Ureter (tissue), 1 donor: ENCODE measurements around the gene DICER1. TPM values are rescaled to one million over a fixed set of nuclear protein-coding genes. Genes with fewer than 3 reads are reported as not detected.
"Not testable (repeated sequence)": the region's sequence is repeated elsewhere in the genome, so short reads cannot be mapped to it uniquely, and the experiment has no call there.

ENCODE experiments used
- DNase-seq: peaks from one replicate; pipeline ENCODE4 v3.0.0-alpha.2; 2020; ENCODE audit warnings: low spot score
- total RNA-seq: library from RNA; stranded (reverse); gene quantifications from one replicate; pipeline ENCODE4 v1.2.4, GENCODE V29; 2023
- donor health status: DM: yes; HTN: yes; CAD: no.

The DICER1 gene
- total RNA-seq, 1 donor from 2014 or later = 109 TPM

DNA sequence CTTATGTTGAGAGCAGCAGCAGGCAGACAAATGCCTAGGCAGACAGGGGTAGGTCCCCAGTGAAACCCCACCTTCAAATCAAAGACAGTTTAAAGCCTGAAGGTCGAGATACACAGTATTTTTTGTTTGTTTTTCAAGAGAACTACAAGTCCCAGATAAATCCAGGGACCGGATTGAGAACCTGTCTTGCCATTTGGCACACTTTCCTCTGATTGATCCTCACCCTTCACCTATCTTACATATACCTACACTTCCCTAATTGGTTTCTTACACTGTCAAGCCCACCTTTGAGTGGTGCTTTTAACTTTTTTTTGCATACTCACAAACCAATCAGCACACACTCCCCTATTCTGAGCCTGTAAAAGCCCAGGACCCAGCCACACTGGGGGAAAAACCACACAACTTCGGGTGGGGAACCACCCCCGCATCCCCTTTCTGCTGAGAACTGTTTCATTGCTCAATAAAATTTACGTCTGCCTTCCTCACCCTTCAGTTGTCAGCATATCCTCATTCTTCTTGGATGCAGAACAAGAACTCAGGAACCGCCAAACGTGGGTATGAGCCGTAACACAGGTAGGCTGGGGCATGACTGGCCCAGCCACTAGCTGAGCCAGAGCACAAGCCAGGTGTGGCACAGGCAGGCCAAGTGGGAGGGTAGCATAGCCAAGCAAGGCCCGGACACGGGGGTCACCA is 11.1 kb downstream of the DICER1 start:
- DNase-seq = peak; percentile 62

DNA sequence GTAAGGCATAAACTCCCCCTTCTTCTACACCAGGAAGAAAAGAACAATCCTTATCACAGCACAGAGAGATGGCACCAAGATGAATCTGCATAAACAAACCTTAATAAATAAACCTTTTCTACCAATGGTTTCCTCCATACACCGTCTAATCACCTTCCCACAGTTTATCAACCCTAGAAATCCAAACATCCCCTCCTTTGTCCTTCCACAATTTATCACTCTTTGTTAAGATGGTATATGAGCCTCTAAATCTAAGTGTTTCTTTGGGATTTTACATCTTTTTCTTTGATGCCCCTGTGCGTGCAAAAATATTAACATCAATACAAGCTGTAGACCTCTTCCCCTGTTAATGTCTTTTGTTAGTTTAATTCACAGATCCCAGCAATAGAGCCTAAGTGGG is 12.5 kb downstream of the DICER1 start:
- no peak for DNase-seq

DNA sequence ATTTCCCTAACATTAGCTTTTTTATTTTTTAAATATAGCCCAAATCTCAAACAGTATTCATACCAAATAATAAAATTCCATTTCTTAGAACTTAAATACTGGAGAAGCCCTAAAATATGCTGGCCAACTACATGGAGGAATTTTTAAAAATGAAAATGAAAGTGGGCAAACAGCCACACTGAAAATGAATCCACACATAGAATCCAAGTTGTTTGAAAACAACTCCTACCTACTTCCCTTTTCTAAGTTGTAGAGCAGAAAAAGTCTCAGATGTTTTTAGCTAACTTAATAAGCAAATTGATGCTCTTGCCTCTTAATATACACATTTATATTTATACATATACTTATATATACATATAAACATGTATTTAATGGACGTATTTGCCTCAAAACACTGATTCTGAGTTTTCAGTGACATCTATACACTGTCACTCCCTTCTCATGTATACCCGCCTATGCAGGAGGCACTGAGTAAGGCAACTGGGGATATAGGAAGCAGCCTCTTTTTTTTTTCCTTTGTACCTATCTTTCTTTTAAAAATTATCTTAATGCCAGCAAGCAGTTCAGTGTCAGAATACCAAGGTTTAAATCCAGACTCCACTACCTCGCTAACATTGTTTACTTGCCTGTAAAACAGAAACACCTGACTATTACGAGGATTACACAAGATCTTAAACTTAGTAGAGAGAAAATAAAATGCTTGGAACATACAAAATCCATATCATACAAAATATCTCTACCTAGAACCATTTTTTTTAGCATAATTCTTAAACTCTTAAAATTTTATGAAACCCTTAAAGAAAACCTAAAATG is 13.3 kb downstream of the DICER1 start:
- no peak for DNase-seq

DNA sequence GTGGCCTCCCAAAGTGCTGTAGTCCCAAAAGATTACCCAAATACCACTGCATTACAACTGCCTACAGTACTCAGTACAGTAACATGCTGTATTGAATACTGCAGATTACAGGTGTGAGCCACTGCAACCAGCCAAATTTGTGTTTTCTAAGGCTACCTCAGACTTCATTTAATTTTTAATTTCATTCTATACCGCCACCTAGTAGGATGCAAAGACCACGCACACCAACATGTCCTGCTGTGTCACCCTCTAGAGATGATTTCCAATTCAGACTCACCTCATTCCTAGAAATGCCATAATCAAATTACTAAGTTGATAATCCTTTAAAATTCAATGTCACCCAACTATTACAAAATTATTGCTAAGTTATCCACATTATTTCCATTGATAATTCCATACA is 15.1 kb downstream of the DICER1 start:
- no peak for DNase-seq

DNA sequence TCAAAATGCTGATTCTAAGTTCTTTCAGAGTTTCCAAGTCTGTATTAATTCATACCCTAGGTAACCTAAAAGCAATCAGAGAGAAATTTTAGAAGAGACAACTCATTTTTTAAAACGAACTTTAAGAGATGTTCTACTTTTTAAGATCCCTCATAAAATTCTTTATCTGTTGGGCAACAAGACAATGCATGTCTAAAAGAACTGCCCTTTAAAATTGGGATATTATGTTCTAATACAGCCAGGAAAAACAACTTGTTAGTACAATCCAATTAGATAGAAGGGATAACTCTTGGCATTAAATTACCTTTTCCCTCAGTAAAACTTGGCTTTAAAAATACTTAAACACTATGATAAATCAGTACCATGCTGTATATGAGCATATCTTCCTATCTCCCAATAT is 15.6 kb downstream of the DICER1 start:
- DNase-seq = no peak

DNA sequence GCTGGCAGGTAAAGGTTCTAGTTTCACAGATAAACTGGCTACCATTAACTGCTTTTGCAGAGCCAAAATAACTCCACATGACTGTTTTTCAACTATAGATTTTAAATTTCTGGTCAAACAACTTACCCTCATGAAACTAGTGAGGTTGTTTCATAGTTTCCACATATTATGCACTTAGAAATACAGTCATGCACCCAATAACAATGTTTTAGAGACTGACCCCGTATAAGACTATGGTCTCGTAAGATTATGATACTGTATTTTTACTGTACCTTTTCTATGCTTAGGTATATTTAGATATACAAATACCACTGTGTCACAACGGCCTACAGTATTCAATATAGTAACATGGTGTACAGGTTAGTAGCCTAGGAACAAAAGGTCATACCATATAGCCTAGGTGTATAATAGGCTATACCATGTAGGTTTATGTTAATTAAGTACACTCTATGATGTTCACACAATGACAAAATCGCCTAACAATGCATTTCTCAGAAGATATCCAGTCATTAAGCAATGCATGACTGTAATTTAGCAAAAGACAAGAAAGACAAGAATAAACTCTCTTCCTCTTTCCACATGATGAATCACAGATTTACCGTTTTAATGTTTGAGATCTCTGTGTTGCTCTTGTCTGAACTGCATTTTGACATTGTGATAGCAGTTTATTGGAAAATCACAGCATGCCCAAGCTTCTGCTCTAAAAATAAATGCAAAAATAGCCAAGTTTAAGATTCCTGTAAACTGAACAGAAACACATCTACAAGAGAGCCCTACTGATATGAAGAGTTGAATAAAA is 17.1 kb downstream of the DICER1 start:
- no peak for DNase-seq

DNA sequence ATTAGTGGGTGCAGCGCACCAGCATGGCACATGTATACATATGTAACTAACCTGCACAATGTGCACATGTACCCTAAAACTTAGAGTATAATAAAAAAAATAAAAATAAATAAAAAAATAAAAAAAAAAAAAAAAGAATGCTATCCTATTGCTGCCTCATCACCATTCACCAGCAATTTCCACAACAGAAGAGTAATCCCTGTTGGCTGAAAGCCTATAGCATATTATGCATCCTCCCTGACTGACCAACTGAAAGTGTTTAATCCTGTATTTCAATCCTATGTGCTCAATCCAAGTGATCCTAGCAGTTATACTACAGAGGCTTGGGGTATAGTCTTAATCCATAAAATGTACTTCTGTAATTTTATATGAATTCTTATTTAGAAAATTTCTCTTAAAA is 18.5 kb downstream of the DICER1 start:
- no peak for DNase-seq

DNA sequence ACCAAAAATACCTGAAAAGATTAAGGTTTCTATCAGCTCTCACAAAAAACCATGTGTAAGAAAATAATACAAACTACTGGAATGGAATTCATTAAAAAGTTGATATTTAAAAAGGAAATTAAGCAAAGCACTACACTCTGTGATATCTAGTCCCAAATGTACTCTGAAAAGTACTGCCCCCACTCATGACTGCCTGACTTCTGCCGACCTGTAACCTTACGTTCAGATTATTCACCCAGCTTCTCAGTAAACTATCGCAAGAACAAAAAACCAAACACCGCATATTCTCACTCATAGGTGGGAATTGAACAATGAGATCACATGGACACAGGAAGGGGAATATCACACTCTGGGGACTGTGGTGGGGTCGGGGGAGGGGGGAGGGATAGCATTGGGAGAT is 18.9 kb downstream of the DICER1 start:
- DNase-seq = not testable (repeated sequence)

DNA sequence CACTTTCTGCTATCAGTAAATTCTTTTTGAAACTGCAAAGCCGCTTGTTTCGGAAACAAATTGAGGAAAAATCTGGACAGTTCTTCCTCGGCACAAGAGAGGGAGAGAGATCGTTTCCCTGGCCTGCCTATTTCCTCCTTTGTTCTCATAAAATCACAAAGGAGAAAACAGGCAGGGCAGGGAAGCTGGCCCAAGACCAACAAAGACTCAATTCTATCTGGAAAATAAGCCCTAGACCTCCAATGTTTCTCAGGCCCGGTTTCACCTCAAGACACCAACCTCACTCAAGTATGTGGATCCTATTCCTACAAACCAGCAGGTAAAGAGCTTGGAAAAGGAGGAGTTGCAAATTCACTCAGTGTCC is 19.5 kb downstream of the DICER1 start:
- no peak for DNase-seq

DNA sequence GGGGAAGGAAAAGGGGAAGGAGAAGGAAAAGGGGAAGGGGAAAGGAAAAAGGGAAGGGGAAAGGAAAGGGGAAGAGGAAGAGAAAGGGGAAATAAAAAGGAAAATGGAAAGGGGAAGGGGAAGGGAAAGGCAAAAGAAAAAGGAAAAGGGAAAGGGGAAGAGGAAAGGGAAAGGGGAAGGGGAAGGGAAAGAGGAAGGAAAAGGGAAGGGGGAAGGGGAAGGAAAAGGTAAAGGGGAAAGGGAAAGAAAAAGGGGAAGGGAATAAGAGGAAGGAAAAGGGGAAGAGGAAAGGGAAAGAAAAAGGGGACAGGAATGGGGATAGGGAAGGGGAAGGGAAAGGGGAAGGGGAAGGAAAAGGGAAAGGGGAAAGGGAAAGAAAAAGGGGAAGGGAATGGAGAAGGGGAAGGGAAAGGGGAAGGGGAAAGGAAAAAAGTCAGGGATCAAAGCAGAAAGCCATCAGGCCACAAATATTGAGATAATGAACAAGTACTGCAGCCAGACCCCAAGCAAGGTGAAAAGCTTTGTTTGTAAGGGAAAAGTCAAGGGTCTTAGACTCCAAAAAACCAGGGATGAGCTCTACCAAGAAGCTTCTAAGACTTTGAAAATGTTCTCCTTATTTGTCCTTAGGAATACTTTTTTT is 20.0 kb downstream of the DICER1 start:
- DNase-seq = no peak

DNA sequence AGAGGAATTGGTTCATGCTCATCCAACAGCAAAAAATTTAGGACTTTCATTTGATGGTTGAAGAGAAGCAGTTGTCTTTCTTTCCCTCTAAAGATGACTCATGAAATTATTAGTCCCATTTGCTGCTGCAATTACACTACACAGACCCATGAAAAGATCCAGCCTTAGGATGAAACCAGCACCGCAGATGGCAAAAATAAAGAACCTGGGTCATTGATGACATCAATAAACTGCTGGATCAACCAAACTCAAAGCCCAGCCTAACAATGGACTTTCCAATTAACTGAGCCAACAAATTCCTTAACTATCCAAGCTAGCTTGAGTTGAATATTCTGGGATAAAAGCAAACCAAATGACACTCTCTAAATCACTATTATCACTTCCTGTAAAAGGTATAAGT is 20.7 kb downstream of the DICER1 start:
- DNase-seq = no peak

DNA sequence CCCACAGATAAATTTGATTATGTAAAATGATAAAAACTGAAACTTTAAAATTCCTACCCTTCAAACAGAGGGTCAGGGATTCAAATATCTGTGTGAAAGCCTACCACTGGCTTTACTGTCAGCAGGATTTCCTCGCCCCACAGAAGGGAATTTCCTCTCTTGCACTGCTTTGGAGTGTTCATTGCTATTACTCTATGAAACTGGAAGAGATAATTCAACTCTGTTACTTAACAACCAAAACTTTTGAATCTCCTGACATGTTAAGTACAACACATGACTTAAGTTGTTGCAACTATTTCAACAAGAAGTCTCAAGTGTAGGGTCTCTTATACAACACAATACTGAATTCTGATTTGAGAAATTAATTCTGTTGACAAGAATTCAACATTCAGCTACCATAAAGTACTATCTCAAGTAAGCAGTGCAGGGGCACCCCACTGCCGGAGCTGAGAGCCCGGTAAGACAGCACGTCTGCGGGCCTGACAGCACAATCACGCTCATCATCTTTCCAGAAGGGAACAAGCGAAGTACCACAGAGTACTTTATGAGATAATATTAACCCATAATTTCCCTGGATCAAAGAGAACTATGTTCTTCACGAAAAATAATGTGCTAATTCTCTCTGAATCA is 22.9 kb downstream of the DICER1 start:
- DNase-seq = no peak

DNA sequence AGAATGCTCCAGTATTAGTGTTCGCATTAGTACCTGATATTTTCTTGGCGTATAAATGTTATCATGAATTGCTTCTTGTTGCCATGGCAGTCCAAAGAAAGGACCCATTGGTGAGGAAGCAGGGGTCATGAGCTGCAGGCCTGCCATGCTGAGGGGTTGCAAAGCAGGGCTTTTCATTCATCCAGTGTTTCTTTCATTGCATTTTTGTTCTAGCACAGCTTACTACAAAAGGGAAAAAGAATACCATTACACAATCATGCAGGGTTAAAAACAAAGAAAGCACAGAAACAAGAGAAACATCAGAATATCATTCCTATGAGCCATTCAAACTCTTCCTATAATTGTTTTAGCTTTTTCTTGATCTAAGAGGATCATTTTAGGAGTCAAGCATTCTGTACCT is 24.0 kb downstream of the DICER1 start:
- DNase-seq = no peak

DNA sequence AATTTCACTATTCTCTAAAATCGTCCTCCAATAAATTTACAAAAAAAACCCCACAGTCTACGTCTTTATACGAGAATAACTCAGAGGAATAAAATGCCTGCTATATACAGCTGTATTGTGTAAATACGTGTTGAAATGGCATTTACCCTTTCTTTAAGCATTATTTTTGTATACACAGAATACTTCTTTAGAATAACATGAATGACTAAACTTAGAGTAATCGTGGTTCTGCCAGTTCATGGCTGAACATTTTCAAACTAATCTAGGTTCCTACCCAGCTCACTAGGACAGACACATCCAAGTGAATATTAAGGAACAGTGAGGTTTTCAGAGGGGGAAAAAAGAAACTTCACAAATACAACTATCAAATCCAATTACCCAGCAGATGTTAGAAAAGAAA is 24.6 kb downstream of the DICER1 start:
- DNase-seq = no peak

DNA sequence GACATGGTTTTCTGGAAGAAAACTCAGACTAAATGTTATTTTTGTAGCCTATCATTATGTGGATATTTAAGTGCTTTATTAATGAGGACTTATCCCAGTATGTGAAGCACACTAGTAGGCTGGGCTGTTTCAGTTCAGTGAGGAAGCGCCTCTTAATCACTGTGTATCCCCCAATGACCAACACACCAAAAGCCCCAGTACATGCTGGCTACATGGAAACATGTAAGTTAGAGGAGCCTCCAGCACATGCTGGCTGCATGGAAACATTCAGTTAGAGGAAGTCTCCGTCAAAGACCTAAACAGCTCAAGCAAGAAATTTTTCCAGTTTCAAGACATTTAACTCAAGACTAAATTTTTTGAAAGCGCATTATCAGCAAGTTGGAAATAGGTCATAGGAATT is 26.8 kb downstream of the DICER1 start:
- DNase-seq = no peak

DNA sequence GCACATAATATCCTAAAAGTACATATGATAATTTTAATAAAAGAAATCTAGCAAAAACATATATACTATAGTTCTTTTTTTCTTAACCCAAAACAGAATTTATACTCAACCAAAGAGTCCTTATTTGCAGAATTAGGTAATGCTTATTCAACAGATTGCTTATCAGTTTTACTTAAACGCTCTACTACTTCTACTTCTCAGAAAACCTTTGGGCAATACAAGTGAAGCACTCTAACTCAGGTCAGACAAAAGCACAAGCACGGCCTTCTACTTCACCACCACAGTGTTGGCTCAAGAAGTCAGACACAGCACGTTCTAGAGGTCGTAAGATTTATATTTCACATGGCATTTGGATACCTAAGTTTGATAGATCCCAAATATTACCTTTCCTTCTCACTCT is 29.2 kb downstream of the DICER1 start:
- no peak for DNase-seq

DNA sequence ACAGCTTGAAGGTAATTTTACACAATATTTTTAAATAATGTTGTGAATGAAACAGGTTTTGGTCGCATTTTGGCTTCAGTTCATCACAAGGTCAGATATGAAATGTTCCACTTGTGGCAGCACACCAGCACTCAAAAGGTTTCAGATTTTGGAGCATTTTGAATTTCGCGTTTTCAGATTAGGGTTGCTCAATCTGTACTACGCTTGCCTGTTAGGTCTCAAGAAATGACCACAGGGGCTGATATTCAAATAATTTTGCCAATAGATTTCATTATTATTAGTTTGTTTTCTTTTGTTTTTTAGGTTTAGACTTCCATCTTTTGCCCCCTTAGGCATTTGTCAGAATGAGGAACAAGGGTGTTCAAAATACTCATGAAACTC is 29.8 kb downstream of the DICER1 start:
- DNase-seq = no peak

DNA sequence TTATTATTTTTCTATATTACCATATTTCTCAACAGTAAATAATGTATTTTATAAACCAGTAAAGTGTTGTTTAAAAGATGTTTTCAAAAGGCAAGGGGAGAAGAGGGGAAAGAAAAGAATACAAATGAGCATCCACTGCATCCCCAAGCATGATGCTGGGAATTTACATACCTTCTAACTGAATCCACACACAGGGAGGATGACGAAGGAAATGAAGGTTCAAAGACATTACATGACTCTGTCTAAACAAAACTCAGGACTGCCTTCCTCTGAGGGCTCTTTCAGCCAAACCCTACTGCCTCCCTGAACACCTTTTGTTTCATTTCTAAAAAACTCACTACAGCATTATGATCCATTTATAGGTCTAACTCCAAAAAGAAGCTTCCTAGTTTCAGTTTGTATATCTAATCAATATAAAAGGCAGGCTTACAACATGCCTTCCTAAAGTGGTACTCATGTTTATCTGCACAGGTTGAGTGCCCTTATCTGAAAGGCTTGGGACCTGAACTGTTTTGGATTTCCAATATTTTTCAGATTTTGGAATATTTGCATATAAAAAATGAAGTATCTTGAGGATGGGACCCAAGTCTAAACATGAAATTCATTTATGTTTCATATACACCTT is 30.3 kb downstream of the DICER1 start:
- no peak for DNase-seq

DNA sequence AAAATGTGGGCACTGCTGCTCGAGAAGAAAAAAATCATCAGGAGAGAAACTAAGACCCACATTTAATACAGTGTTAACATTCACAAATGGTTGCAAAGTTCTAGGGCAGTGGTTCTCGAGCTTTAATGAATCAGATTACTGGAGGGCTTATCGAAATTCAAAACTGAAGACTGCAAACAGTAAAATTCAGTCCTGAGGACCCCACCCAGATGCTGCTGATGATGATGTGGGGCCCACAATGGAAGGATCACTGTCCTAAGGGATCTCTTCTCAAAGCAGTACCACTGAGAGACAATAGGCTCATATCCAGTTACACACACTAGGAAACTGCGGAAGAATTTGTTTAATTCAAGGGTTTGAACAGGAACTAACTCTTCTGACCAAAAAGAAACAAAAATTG is 31.4 kb downstream of the DICER1 start:
- no peak for DNase-seq

DNA sequence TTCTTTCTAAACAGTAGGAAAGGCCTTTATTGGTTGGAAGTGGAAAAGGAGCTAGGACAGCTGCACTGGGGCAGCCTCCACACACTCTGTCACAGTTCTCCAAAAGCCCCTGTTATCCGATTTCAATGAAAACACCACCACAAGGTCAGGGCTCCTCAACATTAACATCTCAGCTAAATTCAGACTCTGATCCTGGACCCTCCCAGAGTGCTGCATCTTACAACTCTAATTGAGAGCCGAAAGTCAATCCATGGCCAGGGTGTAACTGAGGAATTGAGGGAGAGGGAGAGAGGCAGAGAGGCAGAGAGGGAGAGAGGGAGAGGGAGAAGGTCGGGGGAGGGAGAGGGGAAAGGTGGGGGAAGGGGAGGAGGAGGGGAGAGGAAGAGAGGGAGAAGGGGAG is 32.1 kb downstream of the DICER1 start:
- DNase-seq = no peak

DNA sequence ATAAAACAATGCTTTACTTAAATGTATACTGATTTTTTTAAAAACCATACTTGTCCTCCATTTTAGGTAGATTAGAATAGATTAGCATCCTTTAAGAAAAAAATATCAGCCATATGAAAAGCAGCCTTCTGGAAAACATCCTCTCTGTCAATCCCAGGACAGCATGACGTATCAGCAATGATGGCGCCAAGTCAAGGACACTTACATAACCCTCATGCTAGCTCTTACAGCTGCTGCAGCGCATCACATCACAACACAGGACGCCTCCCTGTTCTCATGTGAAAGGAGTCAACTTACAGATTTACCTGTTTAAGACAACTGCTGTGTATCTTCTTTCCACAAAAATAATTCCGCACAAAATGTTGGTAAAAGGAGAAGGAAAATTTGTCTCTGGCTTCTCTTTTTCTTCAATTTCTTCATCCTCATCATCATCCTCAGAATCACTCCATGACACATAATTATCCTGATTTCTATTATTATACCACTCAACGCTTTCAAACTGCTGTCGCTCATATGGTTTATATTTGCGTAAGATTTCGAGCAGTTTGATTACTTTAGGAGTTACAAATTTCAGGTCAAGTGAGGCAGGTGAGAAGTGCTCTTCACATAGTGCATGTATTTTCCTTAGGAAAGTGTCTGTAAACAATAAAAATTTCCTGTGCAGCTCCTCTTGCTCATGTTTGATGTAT is 33.3 kb downstream of the DICER1 start:
- no peak for DNase-seq
